Suprapubic skin (tissue), 4 donors: ENCODE data around the gene KCNB1. TPM values are rescaled to one million over a fixed set of nuclear protein-coding genes. Genes with fewer than 3 reads are reported as not detected.

Experiments used
- DNase-seq, 2 donors: peaks; one replicate each; pipeline ENCODE4 v3.0.0-alpha.2; 2019; ENCODE audit warnings: low spot score in 2 of 2
- H3K27ac ChIP-seq: fragments of 200-600 bp; sonication (generic); one replicate; pipeline ENCODE4 v1.5.1; 2019
- H3K27me3 ChIP-seq: fragments of 200-600 bp; sonication (generic); one replicate; pipeline ENCODE4 v1.5.1; 2019
- H3K36me3 ChIP-seq: fragments of 200-600 bp; sonication (generic); one replicate; pipeline ENCODE4 v1.5.1; 2019
- H3K4me1 ChIP-seq: fragments of 200-600 bp; sonication (generic); one replicate; pipeline ENCODE4 v1.5.1; 2019
- H3K4me3 ChIP-seq: fragments of 200-600 bp; sonication (generic); one replicate; pipeline ENCODE4 v1.5.1; 2019; ENCODE audit warnings: mild to moderate bottlenecking
- H3K9me3 ChIP-seq: fragments of 200-600 bp; sonication (generic); one replicate; pipeline ENCODE4 v1.5.1; 2019
- EP300 ChIP-seq: sonication (generic); formaldehyde crosslinking; IDR thresholded peaks from one replicate; pipeline ENCODE4 v1.6.1; 2017; ENCODE audit warnings: antibody characterized with exemption
- POLR2A ChIP-seq, 2 donors: fragments of 450-650 bp; IDR thresholded peaks; one replicate each; pipeline ENCODE4 v1.6.1; 2017; ENCODE audit warnings: antibody characterized with exemption in 2 of 2, mild to moderate bottlenecking in 2 of 2, moderate library complexity in 2 of 2
- POLR2AphosphoS5 ChIP-seq, 3 donors: sonication (generic); formaldehyde crosslinking; IDR thresholded peaks; one replicate each; pipeline ENCODE4 v1.6.1; 2017; ENCODE audit warnings: antibody characterized with exemption in 3 of 3
- WGBS: methylation state at CpG from one replicate; pipeline ENCODE4 v1.1.5; 2018; 5-methylcytosine and 5-hydroxymethylcytosine counted together
- total RNA-seq, 4 donors: library from RNA; depleted of rRNA; stranded (reverse); fragments of >200 nt; gene quantifications; one replicate each; pipeline ENCODE4 v1.1.0, GENCODE V29; 2016
- TF ChIP-seq, protein P1 (sequence below), 2 donors: fragments of 200-600 bp in 1 of 2; fragments of 450-650 bp in 1 of 2; sonication (generic) in 1 of 2; IDR thresholded peaks; one replicate each; pipeline ENCODE4 v1.5.1; 2016 to 2019; ENCODE audit warnings: antibody characterized with exemption in 2 of 2, mild to moderate bottlenecking in 1 of 2, moderate library complexity in 1 of 2

Gene KCNB1
- total RNA-seq, 4 donors from 2014 or later = 0.91 to 4.0 (median 2.3) TPM

DNA sequence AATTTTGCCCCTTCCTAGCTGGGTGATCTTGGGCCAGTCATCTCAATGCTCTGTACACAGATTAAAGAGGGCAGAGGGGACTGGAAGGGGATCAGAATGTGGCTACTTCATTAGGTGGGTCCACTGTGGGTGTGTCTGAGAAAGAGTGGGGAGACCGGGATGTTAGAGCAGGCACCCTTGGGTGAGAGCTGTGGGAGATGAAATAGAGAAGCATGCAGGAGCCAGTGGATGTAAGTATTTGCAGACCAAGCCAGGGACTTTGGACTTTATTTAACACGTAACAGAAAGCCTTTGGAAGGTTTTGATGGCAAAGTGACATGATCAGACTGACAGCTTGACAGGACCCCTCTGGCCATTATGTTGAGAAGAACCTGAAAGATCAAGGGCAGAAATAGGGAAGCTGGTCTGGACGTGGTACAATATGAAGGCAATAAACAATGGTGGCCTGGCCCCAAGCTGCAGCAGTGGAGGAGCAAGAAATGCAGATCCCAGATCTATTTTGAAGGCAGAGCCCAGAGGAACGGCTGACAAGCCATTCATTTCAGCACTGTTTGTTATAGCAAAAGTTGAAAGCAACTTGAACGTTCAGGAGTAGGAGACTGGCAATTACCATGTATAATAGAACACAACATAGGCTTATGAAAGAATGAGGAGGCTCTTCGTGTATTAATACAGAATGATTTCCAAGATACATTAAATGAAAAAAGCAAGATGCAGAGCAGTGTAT lies 122.1 kb downstream of the KCNB1 start:
- Histone ChIP-seq H3K9me3 (no peaks in the 10 kb centered on the region), H3K4me3 (no peak overlapping the region), H3K36me3 (no peaks in the 10 kb centered on the region), H3K27ac (no peak overlapping the region), H3K4me1 (no peaks in the 10 kb centered on the region), H3K27me3 (no peaks in the 10 kb centered on the region)
- no peak for DNase-seq
- no peak for TF ChIP-seq POLR2AphosphoS5 (IDR thresholded peaks at IDR 0.05)
- no peak for TF ChIP-seq POLR2A (IDR thresholded peaks at IDR 0.05)
- TF ChIP-seq, protein P1, sequence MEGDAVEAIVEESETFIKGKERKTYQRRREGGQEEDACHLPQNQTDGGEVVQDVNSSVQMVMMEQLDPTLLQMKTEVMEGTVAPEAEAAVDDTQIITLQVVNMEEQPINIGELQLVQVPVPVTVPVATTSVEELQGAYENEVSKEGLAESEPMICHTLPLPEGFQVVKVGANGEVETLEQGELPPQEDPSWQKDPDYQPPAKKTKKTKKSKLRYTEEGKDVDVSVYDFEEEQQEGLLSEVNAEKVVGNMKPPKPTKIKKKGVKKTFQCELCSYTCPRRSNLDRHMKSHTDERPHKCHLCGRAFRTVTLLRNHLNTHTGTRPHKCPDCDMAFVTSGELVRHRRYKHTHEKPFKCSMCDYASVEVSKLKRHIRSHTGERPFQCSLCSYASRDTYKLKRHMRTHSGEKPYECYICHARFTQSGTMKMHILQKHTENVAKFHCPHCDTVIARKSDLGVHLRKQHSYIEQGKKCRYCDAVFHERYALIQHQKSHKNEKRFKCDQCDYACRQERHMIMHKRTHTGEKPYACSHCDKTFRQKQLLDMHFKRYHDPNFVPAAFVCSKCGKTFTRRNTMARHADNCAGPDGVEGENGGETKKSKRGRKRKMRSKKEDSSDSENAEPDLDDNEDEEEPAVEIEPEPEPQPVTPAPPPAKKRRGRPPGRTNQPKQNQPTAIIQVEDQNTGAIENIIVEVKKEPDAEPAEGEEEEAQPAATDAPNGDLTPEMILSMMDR (IDR thresholded peaks at IDR 0.05) = no peak
- TF ChIP-seq EP300 = no peak
- 67% methylated on average over 6 of the region's 6 CpGs for WGBS

- Histone ChIP-seq H3K36me3 (no peaks in the 10 kb centered on the region), H3K27me3 (no peaks in the 10 kb centered on the region), H3K4me1 (peaks cover 5% of the 10 kb centered on the region), H3K27ac (no peak overlapping the region), H3K9me3 (no peaks in the 10 kb centered on the region), H3K4me3 (no peak overlapping the region)
- 33% methylated on average over 1 of the region's 3 CpGs for WGBS
- DNase-seq = no peak
- TF ChIP-seq POLR2A (IDR thresholded peaks at IDR 0.05) = no peak
- TF ChIP-seq, protein P1 (IDR thresholded peaks at IDR 0.05) = no peak
- TF ChIP-seq POLR2AphosphoS5 (IDR thresholded peaks at IDR 0.05) = no peak
- TF ChIP-seq EP300 = no peak
Observed at GRCh38 chr20:49356676-49357075, 125.8 kb downstream of the KCNB1 start.

GRCh38 chr20:49354673-49355072 lies 127.8 kb downstream of the KCNB1 start:
- no peak for TF ChIP-seq POLR2AphosphoS5 (IDR thresholded peaks at IDR 0.05)
- TF ChIP-seq, protein P1 (IDR thresholded peaks at IDR 0.05) = no peak
- no peak for TF ChIP-seq POLR2A (IDR thresholded peaks at IDR 0.05)
- no peak for TF ChIP-seq EP300
- WGBS = 94% methylated on average over 4 of the region's 4 CpGs
- no peaks in the 10 kb centered on the region for H3K36me3 ChIP-seq
- no peaks in the 10 kb centered on the region for H3K27me3 ChIP-seq
- no peak for DNase-seq
- H3K9me3 ChIP-seq = no peaks in the 10 kb centered on the region
- no peak overlapping the region for H3K27ac ChIP-seq
- no peak overlapping the region for H3K4me3 ChIP-seq
- H3K4me1 ChIP-seq = peaks cover 8% of the 10 kb centered on the region

DNA sequence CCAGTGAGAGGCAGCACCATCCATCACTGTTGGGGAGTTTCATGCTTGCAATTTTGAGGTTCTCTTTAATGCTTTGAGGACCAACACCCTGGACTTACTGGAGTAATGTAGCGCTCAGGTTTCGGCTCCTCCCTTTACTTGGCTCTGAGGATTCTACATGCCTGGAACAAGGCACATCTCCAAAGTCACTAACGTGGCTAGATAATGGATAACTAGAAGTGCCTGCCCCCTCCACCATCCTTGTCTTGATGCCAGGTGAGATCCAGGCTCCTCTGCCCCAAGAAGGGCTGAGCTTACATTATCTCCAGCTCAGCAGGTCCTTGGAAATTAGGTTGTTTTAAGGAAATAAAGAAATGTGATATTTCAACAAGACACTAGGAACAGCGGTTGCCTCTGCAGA lies 129.1 kb downstream of the KCNB1 start:
- WGBS = 62% methylated on average over 4 of the region's 4 CpGs

GRCh38 chr20:49352751-49353150 lies 129.7 kb downstream of the KCNB1 start:
- H3K36me3 ChIP-seq = no peaks in the 10 kb centered on the region
- DNase-seq = no peak
- no peak overlapping the region for H3K4me3 ChIP-seq
- H3K27me3 ChIP-seq = no peaks in the 10 kb centered on the region
- TF ChIP-seq, protein P1 (IDR thresholded peaks at IDR 0.05) = no peak
- no peak for TF ChIP-seq EP300
- TF ChIP-seq POLR2AphosphoS5 (IDR thresholded peaks at IDR 0.05) = no peak
- no peak for TF ChIP-seq POLR2A (IDR thresholded peaks at IDR 0.05)
- no peak overlapping the region for H3K27ac ChIP-seq
- no peaks in the 10 kb centered on the region for H3K9me3 ChIP-seq
- H3K4me1 ChIP-seq = peaks cover 8% of the 10 kb centered on the region
- 66% methylated on average over 4 of the region's 4 CpGs for WGBS

More for the DNA sequence above, 129.1 kb downstream of the KCNB1 start:
- Histone ChIP-seq H3K9me3 (no peaks in the 10 kb centered on the region), H3K4me1 (peaks cover 8% of the 10 kb centered on the region), H3K27ac (no peak overlapping the region), H3K4me3 (no peak overlapping the region), H3K36me3 (no peaks in the 10 kb centered on the region), H3K27me3 (no peaks in the 10 kb centered on the region)
- TF ChIP-seq POLR2AphosphoS5 (IDR thresholded peaks at IDR 0.05) = no peak
- TF ChIP-seq POLR2A (IDR thresholded peaks at IDR 0.05) = no peak
- TF ChIP-seq, protein P1 (IDR thresholded peaks at IDR 0.05) = no peak
- no peak for TF ChIP-seq EP300
- no peak for DNase-seq
